K562 (cell line): ENCODE data around the gene TEX14. TPM values are rescaled to one million over a fixed set of nuclear protein-coding genes. Genes with fewer than 3 reads are reported as not detected.

Experiments used
- ATF1 ChIP-seq, 2 experiments: fragments of 450-650 bp in 1 of 2; IDR thresholded peaks; 2 replicates each; pipeline ENCODE4 v1.6.1; 2016; ENCODE audit warnings: missing compliant biosample characterization in 1 of 2, missing genetic modification characterization in 1 of 2
- BACH1 ChIP-seq: fragments of 200-800 bp; sonication (Bioruptor generic); IDR thresholded peaks from 2 replicates; pipeline ENCODE4 v1.6.1; 2016; ENCODE audit warnings: missing genetic modification characterization, missing compliant biosample characterization
- BRD4 ChIP-seq: fragments of 200-600 bp; sonication (generic); IDR thresholded peaks from 2 replicates; pipeline ENCODE4 v1.6.1; 2017; ENCODE audit warnings: inconsistent platforms
- CHD4 ChIP-seq: fragments of 200-600 bp; sonication (generic); IDR thresholded peaks from 3 replicates; pipeline ENCODE4 v1.6.1; 2012; ENCODE audit warnings: low read depth, mild to moderate bottlenecking, mixed read lengths, low read length, inconsistent platforms; ENCODE audit not compliant: insufficient read depth, insufficient replicate concordance, poor library complexity, severe bottlenecking
- GABPB2 ChIP-seq: fragments of 250-450 bp; sonication (Bioruptor Pico); conservative IDR thresholded peaks from 2 replicates; pipeline ENCODE4 v1.5.1; 2021; ENCODE audit warnings: mild to moderate bottlenecking
- HNRNPL ChIP-seq: fragments of 200-400 bp; formaldehyde crosslinking; IDR thresholded peaks from 2 replicates; pipeline ENCODE4 v1.6.1; 2017; ENCODE audit warnings: low read depth, mild to moderate bottlenecking, low read length
- HNRNPUL1 ChIP-seq: fragments of 200-400 bp; formaldehyde crosslinking; IDR thresholded peaks from 2 replicates; pipeline ENCODE4 v1.6.1; 2017; ENCODE audit warnings: low read length
- IFI16 ChIP-seq: fragments of 250-450 bp; sonication (Bioruptor Pico); IDR thresholded peaks from 2 replicates; pipeline ENCODE4 v2.1.2; 2022; ENCODE audit warnings: mild to moderate bottlenecking, inconsistent platforms
- KDM2B ChIP-seq: fragments of 250-450 bp; sonication (Bioruptor Pico); IDR thresholded peaks from 2 replicates; pipeline ENCODE4 v1.8.0; 2021; ENCODE audit warnings: mild to moderate bottlenecking, moderate library complexity
- KLF13 ChIP-seq: fragments of 450-650 bp; IDR thresholded peaks from 2 replicates; pipeline ENCODE4 v1.6.1; 2016; ENCODE audit warnings: missing genetic modification characterization, low read depth, mild to moderate bottlenecking, missing compliant biosample characterization, moderate library complexity, borderline replicate concordance
- MEF2D ChIP-seq: conservative IDR thresholded peaks from 2 replicates; pipeline ENCODE4 v1.6.1; 2016; ENCODE audit warnings: low read depth, missing genetic modification characterization, missing compliant biosample characterization
- PHF20 ChIP-seq: fragments of 450-650 bp; IDR thresholded peaks from 2 replicates; pipeline ENCODE4 v1.6.1; 2018; ENCODE audit not compliant: partially characterized antibody
- SETDB1 ChIP-seq: IDR thresholded peaks from one replicate; pipeline ENCODE4 v1.6.1; 2012; ENCODE audit warnings: low read length, control low read depth, inconsistent platforms
- SMARCA4 ChIP-seq: fragments of 450-650 bp; IDR thresholded peaks from 2 replicates; pipeline ENCODE4 v1.6.1; 2016
- SPI1 ChIP-seq: IDR thresholded peaks from 2 replicates; pipeline ENCODE4 v1.6.1; 2011; ENCODE audit warnings: low read depth, low read length, control low read depth, borderline replicate concordance
- STAG1 ChIP-seq: sonication (generic); formaldehyde crosslinking; IDR thresholded peaks from 2 replicates; pipeline ENCODE4 v1.5.0; 2020; ENCODE audit warnings: missing genetic modification reagents, borderline replicate concordance
- XRCC5 ChIP-seq: fragments of 200-400 bp; formaldehyde crosslinking; IDR thresholded peaks from 2 replicates; pipeline ENCODE4 v1.6.1; 2017; ENCODE audit warnings: low read depth, mild to moderate bottlenecking, low read length
- ZBTB12 ChIP-seq: fragments of 250-450 bp; sonication (Bioruptor Pico); IDR thresholded peaks from 2 replicates; pipeline ENCODE4 v1.4.0; 2020
- ZBTB17 ChIP-seq: fragments of 450-650 bp; formaldehyde crosslinking; IDR thresholded peaks from 2 replicates; pipeline ENCODE4 v1.4.0; 2020; ENCODE audit warnings: mild to moderate bottlenecking
- ZFX ChIP-seq: sonication (generic); formaldehyde crosslinking; IDR thresholded peaks from 2 replicates; pipeline ENCODE4 v1.8.0; 2022; ENCODE audit warnings: mild to moderate bottlenecking, missing genetic modification reagents, moderate library complexity
- ZNF23 ChIP-seq: fragments of 250-450 bp; sonication (Bioruptor Pico); IDR thresholded peaks from 2 replicates; pipeline ENCODE4 v1.4.0; 2020; ENCODE audit warnings: mild to moderate bottlenecking
- ZNF253 ChIP-seq: fragments of 250-450 bp; sonication (Bioruptor Pico); conservative IDR thresholded peaks from 2 replicates; pipeline ENCODE4 v1.6.1; 2021; ENCODE audit warnings: mild to moderate bottlenecking
- ZNF644 ChIP-seq: fragments of 200-800 bp; sonication (Bioruptor generic); IDR thresholded peaks from 2 replicates; pipeline ENCODE4 v1.6.1; 2016; ENCODE audit warnings: low read depth, missing genetic modification characterization, missing compliant biosample characterization
- ZNF668 ChIP-seq: fragments of 250-450 bp; sonication (Bioruptor Pico); IDR thresholded peaks from 2 replicates; pipeline ENCODE4 v1.8.0; 2022; ENCODE audit warnings: mild to moderate bottlenecking, inconsistent platforms
- polyA plus RNA-seq, 8 experiments: library from polyadenylated mRNA; depleted of rRNA in 4 of 8; stranded (reverse) in 5 of 8; unstranded in 3 of 8; fragments of >200 nt; fragmentation: Nextera tagmentation in 2 of 8; fragmentation: Illumina TruSeq in 1 of 8; extraction: Ambion mirVana in 2 of 8; extraction: Trizol in 1 of 8; gene quantifications; 2 replicates each; pipeline versions ENCODE4 v1.2.1 to v1.2.3, GENCODE V29; 2011 to 2014; ENCODE audit warnings: inconsistent platforms in 1 of 8, missing spikeins in 1 of 8
- total RNA-seq, 7 experiments: library from RNA; depleted of rRNA in 6 of 7; stranded (reverse); fragments of >200 nt in 6 of 7; fragmentation: Illumina TruSeq in 2 of 7; extraction: Trizol in 2 of 7; gene quantifications; 2 replicates each; pipeline versions ENCODE4 v1.2.1 to v1.2.3, GENCODE V29; 2011 to 2021; ENCODE audit warnings: low replicate concordance in 1 of 7
- TF ChIP-seq, protein P1 (sequence below), 2 experiments: fragments of 450-650 bp; IDR thresholded peaks; 2 replicates each; pipeline ENCODE4 v1.6.1; 2018; ENCODE audit warnings: mild to moderate bottlenecking in 2 of 2, low read depth in 1 of 2; ENCODE audit not compliant: partially characterized antibody in 2 of 2

Gene TEX14
- total and polyA plus RNA-seq, 9 of the 15 experiments (the other 6 are each of a cell fraction or from before 2014, with no cell fraction given): 0.05 to 0.12 (median 0.09) TPM; not detected in 1

- TF ChIP-seq BRD4: no peak
- peak; percentile 26; the same call in 1 of the 2 replicates for TF ChIP-seq KLF13 (tag)
- no peak for TF ChIP-seq GABPB2 (CRISPR knock-in tag)
- TF ChIP-seq MEF2D (tag): peak; percentile 77
- TF ChIP-seq CHD4: no peak
- TF ChIP-seq HNRNPUL1: no peak
- 0 out of 2 replicates have a peak, but pooled peaks have one; percentile 19 for TF ChIP-seq IFI16 (CRISPR knock-in tag)
- no peak for TF ChIP-seq SETDB1
- TF ChIP-seq XRCC5: no peak
- no peak for TF ChIP-seq ZNF253 (CRISPR knock-in tag)
- 0 out of 2 replicates have a peak, but pooled peaks have one; percentile 59 for TF ChIP-seq ZBTB17 (CRISPR knock-in tag)
- peak; percentile 80 for TF ChIP-seq ZBTB12
- TF ChIP-seq ZNF644 (tag): peak; percentile 89
- TF ChIP-seq BACH1 (tag): peak; percentile 58; the same call in 1 of the 2 replicates
- no peak for TF ChIP-seq STAG1
- no peak for TF ChIP-seq KDM2B (CRISPR knock-in tag)
- TF ChIP-seq PHF20: no peak
- no peak for TF ChIP-seq SMARCA4
- TF ChIP-seq, protein P1, sequence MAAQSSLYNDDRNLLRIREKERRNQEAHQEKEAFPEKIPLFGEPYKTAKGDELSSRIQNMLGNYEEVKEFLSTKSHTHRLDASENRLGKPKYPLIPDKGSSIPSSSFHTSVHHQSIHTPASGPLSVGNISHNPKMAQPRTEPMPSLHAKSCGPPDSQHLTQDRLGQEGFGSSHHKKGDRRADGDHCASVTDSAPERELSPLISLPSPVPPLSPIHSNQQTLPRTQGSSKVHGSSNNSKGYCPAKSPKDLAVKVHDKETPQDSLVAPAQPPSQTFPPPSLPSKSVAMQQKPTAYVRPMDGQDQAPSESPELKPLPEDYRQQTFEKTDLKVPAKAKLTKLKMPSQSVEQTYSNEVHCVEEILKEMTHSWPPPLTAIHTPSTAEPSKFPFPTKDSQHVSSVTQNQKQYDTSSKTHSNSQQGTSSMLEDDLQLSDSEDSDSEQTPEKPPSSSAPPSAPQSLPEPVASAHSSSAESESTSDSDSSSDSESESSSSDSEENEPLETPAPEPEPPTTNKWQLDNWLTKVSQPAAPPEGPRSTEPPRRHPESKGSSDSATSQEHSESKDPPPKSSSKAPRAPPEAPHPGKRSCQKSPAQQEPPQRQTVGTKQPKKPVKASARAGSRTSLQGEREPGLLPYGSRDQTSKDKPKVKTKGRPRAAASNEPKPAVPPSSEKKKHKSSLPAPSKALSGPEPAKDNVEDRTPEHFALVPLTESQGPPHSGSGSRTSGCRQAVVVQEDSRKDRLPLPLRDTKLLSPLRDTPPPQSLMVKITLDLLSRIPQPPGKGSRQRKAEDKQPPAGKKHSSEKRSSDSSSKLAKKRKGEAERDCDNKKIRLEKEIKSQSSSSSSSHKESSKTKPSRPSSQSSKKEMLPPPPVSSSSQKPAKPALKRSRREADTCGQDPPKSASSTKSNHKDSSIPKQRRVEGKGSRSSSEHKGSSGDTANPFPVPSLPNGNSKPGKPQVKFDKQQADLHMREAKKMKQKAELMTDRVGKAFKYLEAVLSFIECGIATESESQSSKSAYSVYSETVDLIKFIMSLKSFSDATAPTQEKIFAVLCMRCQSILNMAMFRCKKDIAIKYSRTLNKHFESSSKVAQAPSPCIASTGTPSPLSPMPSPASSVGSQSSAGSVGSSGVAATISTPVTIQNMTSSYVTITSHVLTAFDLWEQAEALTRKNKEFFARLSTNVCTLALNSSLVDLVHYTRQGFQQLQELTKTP (IDR thresholded peaks at IDR 0.05; ENCODE audit: low read depth in 1 of 2, partially characterized antibody in 2 of 2): no peak
- TF ChIP-seq ZNF23 (CRISPR knock-in tag): no peak
- no peak for TF ChIP-seq ZNF668
- TF ChIP-seq SPI1: 0 out of 2 replicates have a peak, but pooled peaks have one; percentile 15
- no peak for TF ChIP-seq HNRNPL
- TF ChIP-seq ATF1 (CRISPR knock-in tag; IDR thresholded peaks at IDR 0.05): peak; percentile 80
- peak; percentile 99 for TF ChIP-seq ATF1 (tag; IDR thresholded peaks at IDR 0.05)
- TF ChIP-seq ZFX (CRISPR knock-in tag): peak; percentile 80
These were observed 25.0 kb downstream of the TEX14 start (continued) for GRCh38 chr17:58666858-58667267.
